A549 (cell line): Measurements from ENCODE around the gene AMER1.

Experiments
- CHD2 ChIP-seq: fragments of 150-350 bp; IDR thresholded peaks from 2 replicates; pipeline ENCODE4 v1.6.1; 2014; ENCODE audit warnings: low read length; ENCODE audit not compliant: partially characterized antibody
- HES2 ChIP-seq: fragments of >200 bp; sonication (Bioruptor Twin); formaldehyde crosslinking; IDR thresholded peaks from 2 replicates; pipeline ENCODE4 v1.6.1; 2016
- TF ChIP-seq, protein P1 (sequence below): fragments of >200 bp; sonication (Bioruptor Twin); formaldehyde crosslinking; IDR thresholded peaks from 3 replicates; pipeline ENCODE4 v1.5.1; 2016
- TF ChIP-seq, protein P2 (sequence below): IDR thresholded peaks from 2 replicates; pipeline ENCODE4 v1.6.1; 2012; ENCODE audit warnings: low read depth, borderline replicate concordance

DNA sequence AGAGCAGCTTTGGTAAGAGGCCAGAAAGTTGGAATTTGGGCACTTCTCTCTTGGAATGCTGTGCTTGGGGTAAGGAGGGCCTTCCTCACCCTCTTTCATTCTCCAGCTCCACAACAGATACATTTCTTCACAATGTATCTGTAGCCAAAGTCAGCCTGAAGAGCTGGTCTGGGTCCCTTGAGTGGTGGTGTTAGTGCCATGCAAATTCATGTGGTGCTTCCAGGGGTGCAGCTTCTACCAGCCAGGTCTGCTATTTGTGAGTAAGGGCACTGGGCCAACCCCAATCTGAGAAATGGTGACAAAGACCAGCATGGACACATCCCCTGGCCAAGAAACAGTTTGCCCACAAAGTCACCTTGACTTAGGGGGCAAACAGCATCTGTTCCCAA, 17.8 kb downstream of the AMER1 start:
- TF ChIP-seq, protein P1, sequence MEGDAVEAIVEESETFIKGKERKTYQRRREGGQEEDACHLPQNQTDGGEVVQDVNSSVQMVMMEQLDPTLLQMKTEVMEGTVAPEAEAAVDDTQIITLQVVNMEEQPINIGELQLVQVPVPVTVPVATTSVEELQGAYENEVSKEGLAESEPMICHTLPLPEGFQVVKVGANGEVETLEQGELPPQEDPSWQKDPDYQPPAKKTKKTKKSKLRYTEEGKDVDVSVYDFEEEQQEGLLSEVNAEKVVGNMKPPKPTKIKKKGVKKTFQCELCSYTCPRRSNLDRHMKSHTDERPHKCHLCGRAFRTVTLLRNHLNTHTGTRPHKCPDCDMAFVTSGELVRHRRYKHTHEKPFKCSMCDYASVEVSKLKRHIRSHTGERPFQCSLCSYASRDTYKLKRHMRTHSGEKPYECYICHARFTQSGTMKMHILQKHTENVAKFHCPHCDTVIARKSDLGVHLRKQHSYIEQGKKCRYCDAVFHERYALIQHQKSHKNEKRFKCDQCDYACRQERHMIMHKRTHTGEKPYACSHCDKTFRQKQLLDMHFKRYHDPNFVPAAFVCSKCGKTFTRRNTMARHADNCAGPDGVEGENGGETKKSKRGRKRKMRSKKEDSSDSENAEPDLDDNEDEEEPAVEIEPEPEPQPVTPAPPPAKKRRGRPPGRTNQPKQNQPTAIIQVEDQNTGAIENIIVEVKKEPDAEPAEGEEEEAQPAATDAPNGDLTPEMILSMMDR: no peak
- TF ChIP-seq CHD2 (no peak), HES2 (no peak)
- TF ChIP-seq, protein P2, sequence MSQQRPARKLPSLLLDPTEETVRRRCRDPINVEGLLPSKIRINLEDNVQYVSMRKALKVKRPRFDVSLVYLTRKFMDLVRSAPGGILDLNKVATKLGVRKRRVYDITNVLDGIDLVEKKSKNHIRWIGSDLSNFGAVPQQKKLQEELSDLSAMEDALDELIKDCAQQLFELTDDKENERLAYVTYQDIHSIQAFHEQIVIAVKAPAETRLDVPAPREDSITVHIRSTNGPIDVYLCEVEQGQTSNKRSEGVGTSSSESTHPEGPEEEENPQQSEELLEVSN: no peak
